T-helper 1 cell treated with Interleukin-12 subunit alpha and Interleukin-12 subunit beta and Interleukin-4 antibody, amounts not matched to agents 30 ng/mL and 1 ng/mL, for 36 hours (primary cell): ENCODE data around the gene IL4R. TPM values are rescaled to one million over a fixed set of nuclear protein-coding genes. Genes with fewer than 3 reads are reported as not detected.
"Not testable (repeated sequence)": the region's sequence is repeated elsewhere in the genome, so short reads cannot be mapped to it uniquely, and the experiment has no call there.

Experiments used
- intact Hi-C: fragments of 100-400 bp; cut with micrococcal nuclease; formaldehyde crosslinking; loops from one replicate; pipeline ENCODE4 v1.15.1; 2024
- total RNA-seq: library from RNA; stranded (reverse); gene quantifications from 2 replicates; pipeline ENCODE4 v1.2.3, GENCODE V29; 2022

Gene IL4R
- 472 and 474 TPM in 2 replicates for total RNA-seq

GRCh38 chr16:27313422-27314160 lies at the start of gene IL4R:
TSS of gene IL4R (plus strand) at chr16:27313974. CDS start at chr16:27340204, 26,230 bp downstream.
- intact Hi-C loops = loop anchor here (1.0 to 2.0 kb wide), 4 partner anchors 17 to 78 kb away; partner anchors contain the start of gene NSMCE1

GRCh38 chr16:27264151-27264550 lies 49.6 kb upstream of the IL4R start:
- intact Hi-C loops = no loop called here

GRCh38 chr16:27265982-27266381 lies 47.8 kb upstream of the IL4R start:
- intact Hi-C loops = no loop called here

- intact Hi-C loops = no loop called here
Measured at GRCh38 chr16:27267037-27267677, 46.6 kb upstream of the IL4R start.

GRCh38 chr16:27268376-27269299 lies 45.1 kb upstream of the IL4R start, which contains the start of gene NSMCE1:
TSS of gene NSMCE1 (minus strand) at chr16:27268772. CDS start at chr16:27257570, 11,202 bp downstream.
- intact Hi-C loops = loop anchor here (1.0 to 2.0 kb wide), 6 partner anchors 14 to 99 kb away; partner anchors contain the start of genes IL4R and KDM8

GRCh38 chr16:27269300-27270150 lies 44.2 kb upstream of the IL4R start:
- intact Hi-C loops = loop anchor here (2.0 kb wide), 1 partner anchor 15 kb away; no protein-coding TSS in a partner anchor

- intact Hi-C loops = no loop called here
Measured at GRCh38 chr16:27270349-27270748, 43.4 kb upstream of the IL4R start.

- intact Hi-C loops = no loop called here
Measured at GRCh38 chr16:27272076-27272475, 41.7 kb upstream of the IL4R start.

- intact Hi-C loops = not testable (repeated sequence)
Measured at GRCh38 chr16:27272697-27273096, 41.1 kb upstream of the IL4R start.

- intact Hi-C loops = no loop called here
Measured at GRCh38 chr16:27273330-27273669, 40.5 kb upstream of the IL4R start.

- intact Hi-C loops = loop anchor here (1.0 kb wide), 2 partner anchors 39 kb away; partner anchors contain the start of gene IL4R
Measured at GRCh38 chr16:27273670-27274423, 39.9 kb upstream of the IL4R start.

GRCh38 chr16:27274424-27274874 lies 39.3 kb upstream of the IL4R start:
- intact Hi-C loops = loop anchor here (1.0 kb wide), 2 partner anchors 39 kb away; partner anchors contain the start of gene IL4R

- intact Hi-C loops = no loop called here
Measured at GRCh38 chr16:27275394-27275793, 38.4 kb upstream of the IL4R start.

GRCh38 chr16:27281243-27281642 lies 32.5 kb upstream of the IL4R start:
- intact Hi-C loops = no loop called here

GRCh38 chr16:27284865-27285675 lies 28.7 kb upstream of the IL4R start:
- intact Hi-C loops = no loop called here

GRCh38 chr16:27285676-27286196 lies 28.0 kb upstream of the IL4R start:
- intact Hi-C loops = no loop called here

- intact Hi-C loops = no loop called here
Measured at GRCh38 chr16:27286451-27286850, 27.3 kb upstream of the IL4R start.

GRCh38 chr16:27287051-27287811 lies 26.5 kb upstream of the IL4R start:
- intact Hi-C loops = no loop called here
